GM18502 (cell line): Measurements from ENCODE around the gene PTGR3.

Source experiments
- ATAC-seq: cut with Tn5 transposase; IDR thresholded peaks from one replicate; pipeline ENCODE4 v1.9.1; 2021; ENCODE audit warnings: mild to moderate bottlenecking; ENCODE audit not compliant: unreplicated experiment, poor library complexity

PTGR3 gene

GRCh38 chr18:75238100-75238499 lies 29.2 kb upstream of the PTGR3 start:
- ATAC-seq: no peak

GRCh38 chr18:75235896-75236295 lies 27.0 kb upstream of the PTGR3 start:
- ATAC-seq: no peak

GRCh38 chr18:75234901-75235300 lies 26.0 kb upstream of the PTGR3 start:
- ATAC-seq: no peak

GRCh38 chr18:75231053-75231406 lies 22.1 kb upstream of the PTGR3 start:
- ATAC-seq: no peak

GRCh38 chr18:75230163-75231052 lies 21.5 kb upstream of the PTGR3 start:
- ATAC-seq: no peak

GRCh38 chr18:75229437-75229836 lies 20.5 kb upstream of the PTGR3 start:
- no peak for ATAC-seq

- no peak for ATAC-seq
Observed at GRCh38 chr18:75228967-75229366, 20.0 kb upstream of the PTGR3 start.

- ATAC-seq: no peak
Observed at GRCh38 chr18:75227535-75228296, 18.8 kb upstream of the PTGR3 start.

GRCh38 chr18:75226956-75227316 lies 18.0 kb upstream of the PTGR3 start:
- peak; percentile 11 for ATAC-seq

GRCh38 chr18:75226286-75226955 lies 17.5 kb upstream of the PTGR3 start:
- ATAC-seq: peak; percentile 48

- ATAC-seq: no peak
Observed at GRCh38 chr18:75223687-75224347, 14.9 kb upstream of the PTGR3 start.

GRCh38 chr18:75222407-75222806 lies 13.5 kb upstream of the PTGR3 start:
- no peak for ATAC-seq

- ATAC-seq: no peak
Observed at GRCh38 chr18:75221897-75222296, 13.0 kb upstream of the PTGR3 start.

- ATAC-seq: no peak
Observed at GRCh38 chr18:75221397-75221796, 12.5 kb upstream of the PTGR3 start.

GRCh38 chr18:75220551-75221355 lies 11.8 kb upstream of the PTGR3 start:
- ATAC-seq: no peak

GRCh38 chr18:75219745-75220375 lies 10.9 kb upstream of the PTGR3 start:
- ATAC-seq: no peak

GRCh38 chr18:75218065-75218923 lies 9.4 kb upstream of the PTGR3 start:
- ATAC-seq: no peak

GRCh38 chr18:75216911-75217689 lies 8.2 kb upstream of the PTGR3 start:
- no peak for ATAC-seq
